Body of pancreas (tissue), 4 donors: ENCODE data around the gene METAP1D. TPM values are rescaled to one million over a fixed set of nuclear protein-coding genes. Genes with fewer than 3 reads are reported as not detected.
A peak's percentile ranks its signal among the peaks of the same experiment; 100 is the strongest.

ENCODE experiments used
- ATAC-seq: fragments of 150-250 bp; one replicate; pipeline ENCODE4 v1.9.1; 2016
- DNase-seq, 4 donors: peaks; one replicate each; pipeline ENCODE4 v3.0.0-alpha.2; 2019
- H3K27ac ChIP-seq, 4 donors: fragments of 200-600 bp; sonication (generic); 1 replicate in 3 of 4; 2 replicates in 1 of 4; pipeline versions ENCODE4 v1.5.1 to v1.6.1; 2016 to 2019; ENCODE audit warnings: mild to moderate bottlenecking in 1 of 4, mixed read lengths in 1 of 4, moderate library complexity in 1 of 4
- H3K27me3 ChIP-seq, 2 donors: fragments of 200-600 bp; sonication (generic); one replicate each; pipeline ENCODE4 v1.6.0; 2016; ENCODE audit warnings: mild to moderate bottlenecking in 1 of 2
- H3K36me3 ChIP-seq, 2 donors: fragments of 200-600 bp; sonication (generic); replicated peaks in 1 of 2; 2 replicates each; pipeline ENCODE4 v1.5.1; 2016; ENCODE audit warnings: low read depth in 2 of 2; ENCODE audit not compliant: insufficient read depth in 1 of 2
- H3K4me1 ChIP-seq: fragments of 200-600 bp; sonication (generic); one replicate; pipeline ENCODE4 v1.6.0; 2016
- H3K4me3 ChIP-seq, 2 donors: fragments of 200-600 bp; sonication (generic); 1 replicate in 1 of 2; 2 replicates in 1 of 2; pipeline ENCODE4 v1.5.1; 2016 to 2019
- H3K9me3 ChIP-seq, 3 donors: fragments of 200-600 bp; sonication (generic); 1 replicate in 2 of 3; 2 replicates in 1 of 3; pipeline ENCODE4 v1.5.1; 2016
- CTCF ChIP-seq, 7 experiments: fragments of 450-650 bp in 4 of 7; fragments of 200-600 bp in 3 of 7; sonication (generic) in 3 of 7; IDR thresholded peaks; one replicate each; pipeline ENCODE4 v1.5.1; 2016 to 2019; ENCODE audit warnings: antibody characterized with exemption in 7 of 7
- POLR2A ChIP-seq, 3 donors: fragments of 450-650 bp; IDR thresholded peaks; one replicate each; pipeline ENCODE4 v1.6.1; 2016; ENCODE audit warnings: antibody characterized with exemption in 3 of 3, mild to moderate bottlenecking in 2 of 3
- WGBS, 2 donors: methylation state at CpG; one replicate each; pipeline ENCODE4 v1.1.5; 2017; 5-methylcytosine and 5-hydroxymethylcytosine counted together
- intact Hi-C: fragments of 100-400 bp; cut with DNase I; formaldehyde crosslinking; loops from one replicate; pipeline ENCODE4 v1.15.1; 2023
- total RNA-seq, 2 donors: library from RNA; depleted of rRNA; stranded (reverse); fragments of >200 nt; gene quantifications; one replicate each; pipeline ENCODE4 v1.1.0, GENCODE V29; 2016

Gene METAP1D
- total RNA-seq, 2 donors from 2014 or later = 9.9 to 40.9 TPM

- intact Hi-C loops = no loop called here
- TF ChIP-seq POLR2A (IDR thresholded peaks at IDR 0.05) (no peak), CTCF (IDR thresholded peaks at IDR 0.05) (no peak)
- ATAC-seq (no peak), DNase-seq (no peak)
- no peak overlapping the region for H3K4me3 ChIP-seq
- H3K36me3 ChIP-seq = no peaks in the 10 kb centered on the region
- H3K27me3 ChIP-seq = peaks cover 0 to 68% of the 10 kb centered on the region in 2 donors
- H3K4me1 ChIP-seq = peaks cover 44% of the 10 kb centered on the region
- no peak overlapping the region for H3K27ac ChIP-seq
- H3K9me3 ChIP-seq = no peaks in the 10 kb centered on the region
- WGBS, 2 donors = 13 to 26% methylated on average over 25 to 42 of the region's 42 CpGs
These were observed 83.3 kb downstream of the METAP1D start for GRCh38 chr2:172082944-172083627.

GRCh38 chr2:172083628-172084394 is 84.1 kb downstream of the METAP1D start:
- ATAC-seq = no peak
- peaks cover 48% of the 10 kb centered on the region for H3K4me1 ChIP-seq
- no peak overlapping the region for H3K27ac ChIP-seq
- intact Hi-C loops = no loop called here
- H3K9me3 ChIP-seq = no peaks in the 10 kb centered on the region
- WGBS, 2 donors = 9 to 17% methylated on average over 23 of the region's 23 CpGs
- peaks cover 0 to 75% of the 10 kb centered on the region in 2 donors for H3K27me3 ChIP-seq
- DNase-seq = no peak
- H3K4me3 ChIP-seq = no peak overlapping the region
- H3K36me3 ChIP-seq = no peaks in the 10 kb centered on the region
- TF ChIP-seq CTCF (IDR thresholded peaks at IDR 0.05) (no peak), POLR2A (IDR thresholded peaks at IDR 0.05) (no peak)

- Histone ChIP-seq H3K4me3 (no peak overlapping the region), H3K36me3 (no peaks in the 10 kb centered on the region), H3K27me3 (peaks cover 0 to 79% of the 10 kb centered on the region in 2 donors), H3K4me1 (peaks cover 48% of the 10 kb centered on the region), H3K9me3 (no peaks in the 10 kb centered on the region), H3K27ac (no peak overlapping the region)
- TF ChIP-seq POLR2A (IDR thresholded peaks at IDR 0.05) = no peak
- no peak for TF ChIP-seq CTCF (IDR thresholded peaks at IDR 0.05)
- DNase-seq (no peak), ATAC-seq (no peak)
- WGBS, 2 donors = 6% methylated on average over 11 to 17 of the region's 17 CpGs
- intact Hi-C loops = no loop called here
These were observed 84.6 kb downstream of the METAP1D start for GRCh38 chr2:172084395-172084644.

- 3 to 4% methylated on average over 11 to 76 of the region's 76 CpGs for WGBS, 2 donors
These were observed 85.1 kb downstream of the METAP1D start for GRCh38 chr2:172084645-172085459.

More at GRCh38 chr2:172084645-172085459, 85.1 kb downstream of the METAP1D start:
- peaks cover 0 to 84% of the 10 kb centered on the region in 2 donors for H3K27me3 ChIP-seq
- no peak for TF ChIP-seq CTCF (IDR thresholded peaks at IDR 0.05)
- H3K27ac ChIP-seq = no peak overlapping the region
- H3K4me1 ChIP-seq = peaks cover 48% of the 10 kb centered on the region
- peak; percentile 72 for ATAC-seq
- peak; percentile 50 to 74 (median 64) for DNase-seq
- no peaks in the 10 kb centered on the region for H3K9me3 ChIP-seq
- peak overlapping the region in 1 of 2 donors; percentile 11 for H3K4me3 ChIP-seq
- H3K36me3 ChIP-seq = no peaks in the 10 kb centered on the region
- intact Hi-C loops = no loop called here
